Endothelial cell of umbilical vein (primary cell): ENCODE data around the gene PPM1H. TPM values are rescaled to one million over a fixed set of nuclear protein-coding genes. Genes with fewer than 3 reads are reported as not detected.
A peak's percentile ranks its signal among the peaks of the same experiment; 100 is the strongest.

Source experiments
- BruUV-seq: library from RNA; stranded (reverse); fragments of 400-500 nt; replicated peaks from 2 replicates; lab custom pipeline; 2021; lab: Mats Ljungman, UMichigan
- CTCF ChIA-PET: fragments of 300-600, 350-600 bp; sonication (Branson Sonifier 250); formaldehyde crosslinking; loops from one replicate; lab custom pipeline; 2021; ENCODE audit warnings: antibody characterized with exemption, inconsistent platforms; lab: Charles Lee
- POLR2A ChIA-PET: fragments of 300-600, 350-600 bp; sonication (Branson Sonifier 250); formaldehyde crosslinking; loops from one replicate; lab custom pipeline; 2021; ENCODE audit warnings: antibody characterized with exemption, inconsistent platforms; lab: Charles Lee
- DNase-seq: peaks from one replicate; pipeline ENCODE4 v3.0.0-alpha.2; 2011; ENCODE audit warnings: low read depth, low spot score
- FAIRE-seq: peaks from 2 replicates; lab custom pipeline; 2011; peaks lifted over from hg19 to GRCh38; lab: Jason Lieb, UNC
- H2AFZ ChIP-seq: 2 replicates; pipeline ENCODE4 v1.6.0; 2012; ENCODE audit warnings: low read depth, low read length, control low read depth, inconsistent platforms
- H3K27ac ChIP-seq: 2 replicates; pipeline ENCODE4 v1.5.1; 2011; ENCODE audit warnings: low read depth, mild to moderate bottlenecking, control low read depth, low read length, moderate library complexity; ENCODE audit not compliant: insufficient read depth
- H3K27me3 ChIP-seq, 2 experiments: 2 replicates each; pipeline versions ENCODE4 v1.6.0 to v1.6.1; 2011; ENCODE audit warnings: low read length in 2 of 2, mixed read lengths in 1 of 2; ENCODE audit not compliant: control insufficient read depth in 2 of 2, insufficient read depth in 2 of 2
- H3K36me3 ChIP-seq, 2 experiments: 2 replicates in 1 of 2; 3 replicates in 1 of 2; pipeline ENCODE4 v1.5.1; 2011; ENCODE audit warnings: low read length in 2 of 2, mild to moderate bottlenecking in 1 of 2, moderate library complexity in 1 of 2; ENCODE audit not compliant: control insufficient read depth in 2 of 2, insufficient read depth in 2 of 2; ENCODE audit errors: extremely low read depth in 1 of 2
- H3K4me1 ChIP-seq: 3 replicates; pipeline ENCODE4 v1.5.1; 2011; ENCODE audit warnings: mild to moderate bottlenecking, low read length; ENCODE audit not compliant: control insufficient read depth, insufficient read depth; ENCODE audit errors: extremely low read depth
- H3K4me2 ChIP-seq: 2 replicates; pipeline ENCODE4 v1.6.1; 2011; ENCODE audit warnings: low read length, control low read depth, mixed read lengths; ENCODE audit not compliant: insufficient read depth
- H3K4me3 ChIP-seq, 3 experiments: fragments of 200-600 bp in 1 of 3; sonication (generic), shearing (Covaris generic) in 1 of 3; replicated peaks in 1 of 3; 2 replicates each; pipeline ENCODE4 v1.5.1; 2011 to 2016; ENCODE audit warnings: control low read depth in 3 of 3, low read length in 3 of 3, mild to moderate bottlenecking in 2 of 3, inconsistent platforms in 1 of 3, low read depth in 1 of 3, moderate library complexity in 1 of 3; ENCODE audit not compliant: insufficient read depth in 1 of 3
- H3K79me2 ChIP-seq: 2 replicates; pipeline ENCODE4 v1.6.0; 2012; ENCODE audit warnings: low read length, inconsistent platforms; ENCODE audit not compliant: control insufficient read depth, insufficient read depth
- H3K9ac ChIP-seq: replicated peaks from 2 replicates; pipeline ENCODE3; 2011; ENCODE audit warnings: low read length, control low read depth; ENCODE audit not compliant: insufficient read depth; ENCODE audit errors: extremely low read depth
- H3K9me1 ChIP-seq: replicated peaks from 3 replicates; pipeline ENCODE4 v1.6.0; 2011; ENCODE audit warnings: mild to moderate bottlenecking, low read length; ENCODE audit not compliant: control insufficient read depth, insufficient read depth; ENCODE audit errors: extremely low read depth
- H3K9me3 ChIP-seq: replicated peaks from 2 replicates; pipeline ENCODE4 v1.5.1; 2012; ENCODE audit warnings: low read length, inconsistent platforms; ENCODE audit not compliant: control insufficient read depth, insufficient read depth
- H4K20me1 ChIP-seq: replicated peaks from 2 replicates; pipeline ENCODE3; 2011; ENCODE audit warnings: mild to moderate bottlenecking, low read length; ENCODE audit not compliant: control insufficient read depth, insufficient read depth; ENCODE audit errors: extremely low read depth
- EZH2 ChIP-seq: IDR thresholded peaks from 2 replicates; pipeline ENCODE4 v1.6.1; 2012; ENCODE audit warnings: borderline replicate concordance, low read depth, mild to moderate bottlenecking, moderate library complexity, low read length, inconsistent platforms; ENCODE audit not compliant: severe bottlenecking
- FOS ChIP-seq: IDR thresholded peaks from 2 replicates; pipeline ENCODE4 v1.6.1; 2011; ENCODE audit warnings: mild to moderate bottlenecking, low read length, moderate library complexity, borderline replicate concordance; ENCODE audit not compliant: insufficient read depth
- GATA2 ChIP-seq: IDR thresholded peaks from 2 replicates; pipeline ENCODE4 v1.7.0; 2011; ENCODE audit warnings: low read depth, mild to moderate bottlenecking, moderate library complexity, mixed read lengths, low read length; ENCODE audit not compliant: insufficient read length, insufficient read depth
- JUN ChIP-seq: IDR thresholded peaks from 2 replicates; pipeline ENCODE4 v1.6.1; 2011; ENCODE audit warnings: borderline replicate concordance, low read depth; ENCODE audit not compliant: insufficient read length, insufficient read depth
- MYC ChIP-seq: IDR thresholded peaks from one replicate; pipeline ENCODE4 v1.6.1; 2011; ENCODE audit warnings: mild to moderate bottlenecking, low read depth, low read length
- POLR2A ChIP-seq: IDR thresholded peaks from 2 replicates; pipeline ENCODE4 v1.6.1; 2012; ENCODE audit warnings: low read depth, mild to moderate bottlenecking, control low read depth, low read length
- POLR2AphosphoS5 ChIP-seq: IDR thresholded peaks from 2 replicates; pipeline ENCODE4 v1.6.1; 2012; ENCODE audit warnings: low read depth, mild to moderate bottlenecking, control low read depth, low read length, moderate library complexity; ENCODE audit not compliant: insufficient read depth
- dilution Hi-C: fragments of 300-500 bp; cut with MboI; formaldehyde crosslinking; loops from one replicate; pipeline ENCODE4 v1.15.0; 2019; ENCODE audit warnings: low sequenced_read_pairs; ENCODE audit not compliant: extremely low pct_ligation_motif_present
- intact Hi-C: fragments of 100-400 bp; cut with micrococcal nuclease; formaldehyde crosslinking; loops from one replicate; pipeline ENCODE4 v1.10.0; 2022
- polyA plus RNA-seq, 4 experiments: library from polyadenylated mRNA; depleted of rRNA in 3 of 4; stranded (reverse) in 3 of 4; unstranded in 1 of 4; fragments of >200 nt; gene quantifications; 2 replicates each; pipeline versions ENCODE4 v1.2.1 to v1.2.3, GENCODE V29; 2011 to 2012; ENCODE audit warnings: missing spikeins in 1 of 4
- total RNA-seq: library from RNA; stranded (reverse); gene quantifications from 2 replicates; pipeline ENCODE4 v1.2.3, GENCODE V29; 2021
- TF ChIP-seq, protein P1 (sequence below): IDR thresholded peaks from 2 replicates; pipeline ENCODE4 v1.6.1; 2011; ENCODE audit not compliant: insufficient read depth, insufficient read length
- TF ChIP-seq, protein P2 (sequence below), 2 donors: IDR thresholded peaks; 1 replicate in 1 of 2; 2 replicates in 1 of 2; pipeline ENCODE4 v1.5.1; 2011; ENCODE audit warnings: low read length in 2 of 2, mild to moderate bottlenecking in 2 of 2, moderate library complexity in 2 of 2, control low read depth in 1 of 2, inconsistent platforms in 1 of 2, low read depth in 1 of 2; ENCODE audit not compliant: insufficient read depth in 1 of 2; ENCODE audit errors: extremely low read depth in 1 of 2

PPM1H gene
- total and polyA plus RNA-seq, 2 donors (not counting 3 experiments of a cell fraction or from before 2014, with no cell fraction given): 1.0 to 7.2 TPM

DNA sequence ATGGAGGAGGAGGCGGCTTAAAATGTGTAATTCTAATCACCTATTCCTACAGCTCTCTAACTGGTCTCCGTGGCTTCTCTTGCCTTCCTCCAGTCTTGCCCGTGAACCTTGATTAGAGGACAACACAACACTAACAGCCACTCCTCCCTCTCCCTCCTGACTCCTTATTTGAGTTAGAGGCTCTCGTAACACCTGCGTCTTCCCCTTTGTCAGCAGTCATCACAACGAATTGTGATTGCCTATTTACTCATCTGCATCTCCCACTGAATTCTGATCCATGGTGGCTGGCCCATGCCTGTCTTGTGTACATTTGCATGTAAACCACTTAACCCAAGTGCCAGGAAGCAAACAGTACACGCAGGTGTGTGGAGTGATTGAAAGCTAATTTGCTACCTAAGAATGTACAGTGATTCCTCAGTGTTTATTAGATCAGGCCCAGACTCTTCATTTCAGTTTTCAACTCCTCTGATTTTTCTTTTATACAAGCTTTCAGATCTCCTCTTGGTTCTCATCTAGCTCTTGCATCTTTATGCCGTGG is 313.8 kb downstream of the PPM1H start:
- Histone ChIP-seq H3K9me3 (no peaks in the 10 kb centered on the region), H3K9me1 (no peaks in the 10 kb centered on the region), H3K27me3 (no peaks in the 10 kb centered on the region), H4K20me1 (no peaks in the 10 kb centered on the region), H3K4me2 (no peak overlapping the region), H3K4me1 (peaks cover 12% of the 10 kb centered on the region), H3K79me2 (no peaks in the 10 kb centered on the region), H3K9ac (no peak overlapping the region), H3K36me3 (no peaks in the 10 kb centered on the region), H2AFZ (no peak overlapping the region), H3K4me3 (no peak overlapping the region), H3K27ac (no peak overlapping the region)
- FAIRE-seq (no peak), DNase-seq (no peak)
- ChIA-PET POLR2A (interaction anchor here (1.3 kb wide), 1 partner anchor 18 kb away, joined by 3 read pairs; no protein-coding TSS in a partner anchor), CTCF (no interaction called here)
- no TSS peak for BruUV-seq
- dilution Hi-C loops (loop anchor here (25.0 kb wide), 1 partner anchor 166 kb away; no protein-coding TSS in a partner anchor), intact Hi-C loops (no loop called here)
- TF ChIP-seq POLR2A (no peak), FOS (no peak), MYC (no peak)
- TF ChIP-seq, protein P1, sequence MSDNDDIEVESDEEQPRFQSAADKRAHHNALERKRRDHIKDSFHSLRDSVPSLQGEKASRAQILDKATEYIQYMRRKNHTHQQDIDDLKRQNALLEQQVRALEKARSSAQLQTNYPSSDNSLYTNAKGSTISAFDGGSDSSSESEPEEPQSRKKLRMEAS: no peak
- TF ChIP-seq, protein P2, sequence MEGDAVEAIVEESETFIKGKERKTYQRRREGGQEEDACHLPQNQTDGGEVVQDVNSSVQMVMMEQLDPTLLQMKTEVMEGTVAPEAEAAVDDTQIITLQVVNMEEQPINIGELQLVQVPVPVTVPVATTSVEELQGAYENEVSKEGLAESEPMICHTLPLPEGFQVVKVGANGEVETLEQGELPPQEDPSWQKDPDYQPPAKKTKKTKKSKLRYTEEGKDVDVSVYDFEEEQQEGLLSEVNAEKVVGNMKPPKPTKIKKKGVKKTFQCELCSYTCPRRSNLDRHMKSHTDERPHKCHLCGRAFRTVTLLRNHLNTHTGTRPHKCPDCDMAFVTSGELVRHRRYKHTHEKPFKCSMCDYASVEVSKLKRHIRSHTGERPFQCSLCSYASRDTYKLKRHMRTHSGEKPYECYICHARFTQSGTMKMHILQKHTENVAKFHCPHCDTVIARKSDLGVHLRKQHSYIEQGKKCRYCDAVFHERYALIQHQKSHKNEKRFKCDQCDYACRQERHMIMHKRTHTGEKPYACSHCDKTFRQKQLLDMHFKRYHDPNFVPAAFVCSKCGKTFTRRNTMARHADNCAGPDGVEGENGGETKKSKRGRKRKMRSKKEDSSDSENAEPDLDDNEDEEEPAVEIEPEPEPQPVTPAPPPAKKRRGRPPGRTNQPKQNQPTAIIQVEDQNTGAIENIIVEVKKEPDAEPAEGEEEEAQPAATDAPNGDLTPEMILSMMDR (IDR thresholded peaks at IDR 0.05; ENCODE audit: extremely low read depth in 1 of 2, insufficient read depth in 1 of 2, low read depth in 1 of 2, low read length in 2 of 2): no peak

DNA sequence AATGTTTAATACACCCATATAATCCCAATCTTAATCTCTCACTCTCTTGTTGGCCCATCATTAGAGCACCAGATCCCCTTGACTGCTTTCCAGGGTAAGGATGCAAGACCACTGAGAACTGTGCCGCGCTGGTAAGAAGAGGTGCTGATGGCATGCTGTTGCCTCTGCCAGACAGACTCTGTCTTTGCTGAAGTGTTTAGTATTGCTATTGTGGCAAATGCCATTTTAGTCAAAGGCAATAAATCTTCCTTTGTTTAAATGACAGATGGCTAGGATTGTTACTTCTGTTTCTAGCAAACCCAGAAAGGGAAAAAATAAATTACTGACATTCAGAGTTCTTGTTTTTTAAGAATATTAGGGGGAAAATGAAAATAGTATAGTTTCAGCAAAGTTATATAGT is 316.0 kb downstream of the PPM1H start:
- Histone ChIP-seq H3K4me2 (no peak overlapping the region), H3K27ac (no peak overlapping the region), H3K27me3 (no peaks in the 10 kb centered on the region), H3K9ac (no peak overlapping the region), H3K9me1 (no peaks in the 10 kb centered on the region), H3K79me2 (no peaks in the 10 kb centered on the region), H3K4me3 (no peak overlapping the region), H2AFZ (no peak overlapping the region), H4K20me1 (no peaks in the 10 kb centered on the region), H3K9me3 (no peaks in the 10 kb centered on the region), H3K36me3 (no peaks in the 10 kb centered on the region), H3K4me1 (peaks cover 12% of the 10 kb centered on the region)
- CTCF ChIA-PET: interaction anchor here (1.0 to 3.2 kb wide), 8 partner anchors 13 to 176 kb away, joined by 3 to 13 read pairs (median 6); no protein-coding TSS in a partner anchor
- FAIRE-seq (no peak), DNase-seq (peak; percentile 48)
- POLR2A ChIA-PET: no interaction called here
- dilution Hi-C loops (loop anchor here (25.0 kb wide), 1 partner anchor 168 kb away; no protein-coding TSS in a partner anchor), intact Hi-C loops (no loop called here)
- no TSS peak for BruUV-seq
- TF ChIP-seq, protein P2 (IDR thresholded peaks at IDR 0.05; ENCODE audit: extremely low read depth in 1 of 2, insufficient read depth in 1 of 2, low read depth in 1 of 2, low read length in 2 of 2): no peak
- TF ChIP-seq, protein P1: no peak
- TF ChIP-seq JUN: no peak
- no peak for TF ChIP-seq MYC
- no peak for TF ChIP-seq POLR2A
- no peak for TF ChIP-seq FOS
- no peak for TF ChIP-seq EZH2
- no peak for TF ChIP-seq POLR2AphosphoS5
- no peak for TF ChIP-seq GATA2
